GM23338 (cell line): Measurements from ENCODE around the gene PAX5. TPM values are rescaled to one million over a fixed set of nuclear protein-coding genes. Genes with fewer than 3 reads are reported as not detected.
"Not testable (repeated sequence)": the region's sequence is repeated elsewhere in the genome, so short reads cannot be mapped to it uniquely, and the experiment has no call there.

Experiments
- ATAC-seq: fragments of 200-7000 bp; cut with Tn5 transposase; 3 replicates; pipeline ENCODE4 v1.9.1; 2020
- DNase-seq: peaks from one replicate; pipeline ENCODE4 v3.0.0-alpha.2; 2015; ENCODE audit warnings: low spot score
- H2AFZ ChIP-seq: fragments of 200-600 bp; sonication (generic); 2 replicates; pipeline ENCODE4 v1.8.0; 2016; ENCODE audit warnings: antibody characterized with exemption, mild to moderate bottlenecking, moderate library complexity
- H3F3A ChIP-seq: fragments of 200-600 bp; sonication (generic); replicated peaks from 2 replicates; pipeline ENCODE4 v1.8.0; 2017; ENCODE audit warnings: antibody characterized with exemption, mixed run types, low read depth
- H3K27ac ChIP-seq: fragments of 200-600 bp; sonication (generic); 2 replicates; pipeline ENCODE4 v1.6.1; 2016; ENCODE audit warnings: low read depth
- H3K27me3 ChIP-seq: fragments of 200-600 bp; sonication (generic); 2 replicates; pipeline ENCODE4 v1.8.0; 2016; ENCODE audit warnings: mild to moderate bottlenecking, mixed run types, moderate library complexity; ENCODE audit not compliant: insufficient read depth
- H3K36me3 ChIP-seq: fragments of 200-600 bp; sonication (generic); 2 replicates; pipeline ENCODE4 v1.8.0; 2016; ENCODE audit warnings: mild to moderate bottlenecking; ENCODE audit not compliant: insufficient read depth
- H3K4me1 ChIP-seq: fragments of 200-600 bp; sonication (generic); 2 replicates; pipeline ENCODE4 v1.8.0; 2016; ENCODE audit warnings: mild to moderate bottlenecking, moderate library complexity; ENCODE audit not compliant: insufficient read depth
- H3K4me2 ChIP-seq: fragments of 200-600 bp; sonication (generic); 2 replicates; pipeline ENCODE4 v1.7.1; 2017; ENCODE audit warnings: mixed run types
- H3K4me3 ChIP-seq: fragments of 200-600 bp; sonication (generic); 2 replicates; pipeline ENCODE4 v1.6.1; 2016; ENCODE audit warnings: mixed run types
- H3K79me2 ChIP-seq: fragments of 200-600 bp; sonication (generic); replicated peaks from 2 replicates; pipeline ENCODE4 v1.8.0; 2017; ENCODE audit warnings: mild to moderate bottlenecking; ENCODE audit not compliant: insufficient read depth
- H3K9me2 ChIP-seq: fragments of 200-600 bp; sonication (generic); 2 replicates; pipeline ENCODE4 v1.8.0; 2017; ENCODE audit not compliant: insufficient read depth
- H4K20me1 ChIP-seq: fragments of 200-600 bp; sonication (generic); replicated peaks from 2 replicates; pipeline ENCODE4 v1.8.0; 2017; ENCODE audit warnings: mild to moderate bottlenecking; ENCODE audit not compliant: insufficient read depth
- H3K27ac Mint-ChIP-seq: 2 replicates; pipeline ENCODE4 v1.8.0; 2020; ENCODE audit warnings: inconsistent platforms, mild to moderate bottlenecking, moderate library complexity, mixed read lengths
- H3K27me3 Mint-ChIP-seq: 3 replicates; pipeline ENCODE4 v1.8.0; 2022; ENCODE audit warnings: low read depth, mild to moderate bottlenecking, moderate library complexity, mixed read lengths, inconsistent platforms; ENCODE audit not compliant: insufficient read depth, poor library complexity
- H3K36me3 Mint-ChIP-seq: 3 replicates; pipeline ENCODE4 v1.8.0; 2021; ENCODE audit warnings: low read depth, mild to moderate bottlenecking, inconsistent platforms, moderate library complexity, mixed read lengths
- H3K4me1 Mint-ChIP-seq: 3 replicates; pipeline ENCODE4 v1.8.0; 2020; ENCODE audit warnings: mild to moderate bottlenecking, inconsistent platforms, mixed read lengths
- H3K4me3 Mint-ChIP-seq: 3 replicates; pipeline ENCODE4 v1.8.0; 2021; ENCODE audit warnings: moderate library complexity, mild to moderate bottlenecking, inconsistent platforms, mixed read lengths
- H3K9me3 Mint-ChIP-seq: 3 replicates; pipeline ENCODE4 v1.8.0; 2020; ENCODE audit warnings: moderate library complexity, mild to moderate bottlenecking, inconsistent platforms, mixed read lengths
- CTCF ChIP-seq, 2 experiments: fragments of 200-600 bp in 1 of 2; sonication (generic) in 1 of 2; conservative IDR thresholded peaks; 2 replicates each; pipeline versions ENCODE4 v1.5.1 to v1.6.1; 2016 to 2017; ENCODE audit warnings: antibody characterized with exemption in 2 of 2, low read depth in 2 of 2, mild to moderate bottlenecking in 2 of 2, moderate library complexity in 1 of 2
- STAT1 ChIP-seq: IDR thresholded peaks from one replicate; pipeline ENCODE4 v1.6.1; 2016; ENCODE audit warnings: antibody characterized with exemption; ENCODE audit not compliant: unreplicated experiment
- ZNF462 ChIP-seq: fragments of 250-450 bp; sonication (Bioruptor Pico); IDR thresholded peaks from 2 replicates; pipeline ENCODE4 v1.5.0; 2020; ENCODE audit warnings: mild to moderate bottlenecking, moderate library complexity
- polyA plus RNA-seq: library from polyadenylated mRNA; unstranded; fragments of >200 nt; fragmentation: Nextera tagmentation; extraction: Ambion mirVana; gene quantifications from 2 replicates; pipeline ENCODE4 v1.2.1, GENCODE V29; 2016
- total RNA-seq: library from RNA; depleted of rRNA; stranded (reverse); fragments of >200 nt; shearing (Covaris generic); gene quantifications from 2 replicates; pipeline ENCODE4 v1.2.3, GENCODE V29; 2014

Gene PAX5
- total and polyA plus RNA-seq, 2 experiments from 2014 or later: 0.17 to 0.60 TPM

GRCh38 chr9:36870960-36871359 is 163.1 kb downstream of the PAX5 start:
- no peak overlapping the region for H2AFZ ChIP-seq
- Mint-ChIP-seq H3K4me1 (peaks cover 7% of the 10 kb centered on the region), H3K9me3 (peaks cover 8% of the 10 kb centered on the region; the same call in 2 of the 3 replicates), H3K27ac (no peak overlapping the region), H3K36me3 (no peaks in the 10 kb centered on the region), H3K27me3 (peaks cover 16% of the 10 kb centered on the region), H3K4me3 (no peak overlapping the region)
- no peak overlapping the region for H3K4me3 ChIP-seq
- H3K36me3 ChIP-seq: no peaks in the 10 kb centered on the region
- no peak overlapping the region for H3K27ac ChIP-seq
- H3K4me2 ChIP-seq: no peak overlapping the region
- DNase-seq (no peak), ATAC-seq (no peak)
- TF ChIP-seq CTCF (conservative IDR thresholded peaks at IDR 0.05; ENCODE audit: low read depth in 2 of 2) (0 out of 4 replicates have a peak, but pooled peaks of 1 of the 2 experiments have one; percentile 1), ZNF462 (no peak), STAT1 (no peak)
- H3K4me1 ChIP-seq: no peaks in the 10 kb centered on the region
- H4K20me1 ChIP-seq: no peaks in the 10 kb centered on the region
- no peaks in the 10 kb centered on the region for H3K9me2 ChIP-seq
- H3F3A ChIP-seq: no peaks in the 10 kb centered on the region
- no peaks in the 10 kb centered on the region for H3K27me3 ChIP-seq
- no peaks in the 10 kb centered on the region for H3K79me2 ChIP-seq

- H3K4me3 ChIP-seq, H3K36me3 ChIP-seq, H3K27me3 ChIP-seq, H3K27ac Mint-ChIP-seq, H3F3A ChIP-seq, H3K36me3 Mint-ChIP-seq, H3K27ac ChIP-seq, H3K9me3 Mint-ChIP-seq, H2AFZ ChIP-seq, H3K4me3 Mint-ChIP-seq, H4K20me1 ChIP-seq, H3K4me2 ChIP-seq, H3K9me2 ChIP-seq, H3K4me1 ChIP-seq, ATAC-seq, DNase-seq, H3K79me2 ChIP-seq: not testable (repeated sequence)
- H3K4me1 Mint-ChIP-seq: peaks cover 14% of the 10 kb centered on the region
- H3K27me3 Mint-ChIP-seq: peaks cover 20% of the 10 kb centered on the region
Observed at GRCh38 chr9:36869605-36870004, 164.5 kb downstream of the PAX5 start.
